ENCODE data around the gene TSPYL1. TPM values are rescaled to one million over a fixed set of nuclear protein-coding genes. Genes with fewer than 3 reads are reported as not detected.
"Not testable (repeated sequence)": the region's sequence is repeated elsewhere in the genome, so short reads cannot be mapped to it uniquely, and the experiment has no call there.

Gene TSPYL1
- total and polyA plus RNA-seq, 4 donors: 25.1 to 39.8 (median 30.2) TPM

- WGBS: 95% methylated on average over 10 of the region's 11 CpGs
- H3K4me3 ChIP-seq (ENCODE audit: low read depth in 1 of 3, low read length in 3 of 3); DNase-seq (ENCODE audit: low spot score); H3K4me1 ChIP-seq (ENCODE audit: control insufficient read depth in 4 of 4, insufficient read depth in 4 of 4, low read length in 3 of 4); H3K36me3 ChIP-seq (ENCODE audit: control insufficient read depth in 4 of 4, insufficient read depth in 3 of 4, low read depth in 1 of 4, low read length in 3 of 4); H3K9ac ChIP-seq (ENCODE audit: low read depth in 1 of 2, low read length in 2 of 2); H3K9me3 ChIP-seq (ENCODE audit: control insufficient read depth in 4 of 4, low read length in 3 of 4); H3K27ac ChIP-seq (ENCODE audit: low read depth in 1 of 2, low read length in 2 of 2); H3K27me3 ChIP-seq (ENCODE audit: control insufficient read depth in 4 of 4, insufficient read depth in 4 of 4, low read length in 3 of 4): not testable (repeated sequence)
Observed at GRCh38 chr6:116325634-116326132, 46.0 kb upstream of the TSPYL1 start.

- H3K4me1 ChIP-seq (ENCODE audit: control insufficient read depth in 4 of 4, insufficient read depth in 4 of 4, low read length in 3 of 4): peaks cover 0 to 3% (median 1%) of the 10 kb centered on the region in 4 donors
- no peak overlapping the region for H3K4me3 ChIP-seq (ENCODE audit: low read depth in 1 of 3, low read length in 3 of 3)
- no peaks in the 10 kb centered on the region for H3K36me3 ChIP-seq (ENCODE audit: control insufficient read depth in 4 of 4, insufficient read depth in 3 of 4, low read depth in 1 of 4, low read length in 3 of 4)
- H3K27me3 ChIP-seq (ENCODE audit: control insufficient read depth in 4 of 4, insufficient read depth in 4 of 4, low read length in 3 of 4): no peaks in the 10 kb centered on the region
- no peak overlapping the region for H3K9ac ChIP-seq (ENCODE audit: low read depth in 1 of 2, low read length in 2 of 2)
- H3K27ac ChIP-seq (ENCODE audit: low read depth in 1 of 2, low read length in 2 of 2): no peak overlapping the region
- no peak for TF ChIP-seq HNF4A (conservative IDR thresholded peaks at IDR 0.05)
- no peak for TF ChIP-seq SP1 (IDR thresholded peaks at IDR 0.05)
- TF ChIP-seq, protein P1, sequence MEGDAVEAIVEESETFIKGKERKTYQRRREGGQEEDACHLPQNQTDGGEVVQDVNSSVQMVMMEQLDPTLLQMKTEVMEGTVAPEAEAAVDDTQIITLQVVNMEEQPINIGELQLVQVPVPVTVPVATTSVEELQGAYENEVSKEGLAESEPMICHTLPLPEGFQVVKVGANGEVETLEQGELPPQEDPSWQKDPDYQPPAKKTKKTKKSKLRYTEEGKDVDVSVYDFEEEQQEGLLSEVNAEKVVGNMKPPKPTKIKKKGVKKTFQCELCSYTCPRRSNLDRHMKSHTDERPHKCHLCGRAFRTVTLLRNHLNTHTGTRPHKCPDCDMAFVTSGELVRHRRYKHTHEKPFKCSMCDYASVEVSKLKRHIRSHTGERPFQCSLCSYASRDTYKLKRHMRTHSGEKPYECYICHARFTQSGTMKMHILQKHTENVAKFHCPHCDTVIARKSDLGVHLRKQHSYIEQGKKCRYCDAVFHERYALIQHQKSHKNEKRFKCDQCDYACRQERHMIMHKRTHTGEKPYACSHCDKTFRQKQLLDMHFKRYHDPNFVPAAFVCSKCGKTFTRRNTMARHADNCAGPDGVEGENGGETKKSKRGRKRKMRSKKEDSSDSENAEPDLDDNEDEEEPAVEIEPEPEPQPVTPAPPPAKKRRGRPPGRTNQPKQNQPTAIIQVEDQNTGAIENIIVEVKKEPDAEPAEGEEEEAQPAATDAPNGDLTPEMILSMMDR (IDR thresholded peaks at IDR 0.05; ENCODE audit: low read depth, low read length, missing input control): no peak
- TF ChIP-seq, protein P2, sequence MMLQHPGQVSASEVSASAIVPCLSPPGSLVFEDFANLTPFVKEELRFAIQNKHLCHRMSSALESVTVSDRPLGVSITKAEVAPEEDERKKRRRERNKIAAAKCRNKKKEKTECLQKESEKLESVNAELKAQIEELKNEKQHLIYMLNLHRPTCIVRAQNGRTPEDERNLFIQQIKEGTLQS (IDR thresholded peaks at IDR 0.05): no peak
- no peak for TF ChIP-seq GABPA (IDR thresholded peaks at IDR 0.05 in 1 of 2, conservative IDR thresholded peaks at IDR 0.05 in 1 of 2)
- DNase-seq (ENCODE audit: low spot score): no peak
- no peaks in the 10 kb centered on the region for H3K9me3 ChIP-seq (ENCODE audit: control insufficient read depth in 4 of 4, low read length in 3 of 4)
- 96% methylated on average over 1 of the region's 1 CpG for WGBS
Observed at GRCh38 chr6:116323863-116324262, 44.1 kb upstream of the TSPYL1 start.

DNA sequence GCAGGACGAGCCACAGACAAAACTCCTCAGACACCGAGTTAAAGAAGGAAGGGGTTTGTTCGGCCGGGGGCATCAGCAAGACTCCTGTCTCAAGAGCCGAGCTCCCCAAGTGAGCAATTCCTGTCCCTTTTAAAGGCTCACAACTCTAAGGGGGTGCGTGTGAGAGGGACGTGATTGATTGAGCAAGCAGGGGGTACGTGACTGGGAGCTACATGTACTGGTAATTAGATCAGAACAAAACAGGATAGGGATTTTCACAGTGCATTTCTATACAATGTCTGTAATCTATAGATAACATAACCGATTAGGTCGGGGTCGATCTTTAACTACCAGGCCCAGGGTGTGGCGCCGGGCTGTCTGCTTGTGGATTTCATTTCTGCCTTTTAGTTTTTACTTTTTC is 42.2 kb upstream of the TSPYL1 start:
- not testable (repeated sequence) for H3K4me1 ChIP-seq (ENCODE audit: control insufficient read depth in 4 of 4, insufficient read depth in 4 of 4, low read length in 3 of 4); H3K36me3 ChIP-seq (ENCODE audit: control insufficient read depth in 4 of 4, insufficient read depth in 3 of 4, low read depth in 1 of 4, low read length in 3 of 4); H3K9me3 ChIP-seq (ENCODE audit: control insufficient read depth in 4 of 4, low read length in 3 of 4); H3K9ac ChIP-seq (ENCODE audit: low read depth in 1 of 2, low read length in 2 of 2); H3K27ac ChIP-seq (ENCODE audit: low read depth in 1 of 2, low read length in 2 of 2); H3K4me3 ChIP-seq (ENCODE audit: low read depth in 1 of 3, low read length in 3 of 3); DNase-seq (ENCODE audit: low spot score); H3K27me3 ChIP-seq (ENCODE audit: control insufficient read depth in 4 of 4, insufficient read depth in 4 of 4, low read length in 3 of 4)
- 93% methylated on average over 13 of the region's 13 CpGs for WGBS

DNA sequence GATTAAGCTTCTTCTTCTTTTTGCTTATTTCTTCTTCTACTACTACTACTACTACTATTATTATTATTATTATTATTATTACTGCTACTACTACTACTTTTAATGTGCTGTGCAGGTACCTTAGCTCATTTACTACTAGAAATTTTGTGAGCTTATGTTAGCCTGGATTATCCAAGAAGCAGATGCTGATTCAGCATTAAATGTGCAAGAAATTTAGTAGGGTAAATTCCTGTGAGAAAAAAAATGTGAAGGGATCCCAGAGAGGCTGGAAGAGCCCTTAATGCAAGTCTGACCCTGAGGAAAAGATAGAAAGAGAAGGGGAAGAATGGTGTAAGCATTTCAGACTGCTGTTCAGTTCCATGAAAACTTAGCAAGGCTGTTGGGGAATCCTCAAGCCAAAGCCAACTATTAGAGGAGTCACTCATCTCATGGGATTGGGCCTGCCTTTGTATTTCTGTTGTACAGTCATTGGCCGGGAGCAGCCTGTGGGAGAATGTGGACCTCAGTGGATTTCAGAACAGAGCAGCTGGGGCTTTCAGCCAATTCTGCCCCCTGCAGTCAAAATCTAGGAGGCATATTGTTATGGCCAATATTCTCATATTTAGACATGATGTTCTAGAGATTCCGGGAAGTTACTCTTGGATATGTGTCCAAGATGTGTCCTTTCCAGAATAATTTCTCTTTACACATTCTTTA is 37.2 kb upstream of the TSPYL1 start:
- Histone ChIP-seq H3K9me3 (ENCODE audit: control insufficient read depth in 4 of 4, low read length in 3 of 4) (no peaks in the 10 kb centered on the region), H3K27me3 (ENCODE audit: control insufficient read depth in 4 of 4, insufficient read depth in 4 of 4, low read length in 3 of 4) (no peaks in the 10 kb centered on the region), H3K9ac (ENCODE audit: low read depth in 1 of 2, low read length in 2 of 2) (no peak overlapping the region), H3K27ac (ENCODE audit: low read depth in 1 of 2, low read length in 2 of 2) (no peak overlapping the region), H3K4me1 (ENCODE audit: control insufficient read depth in 4 of 4, insufficient read depth in 4 of 4, low read length in 3 of 4) (peaks cover 0 to 3% (median 0%) of the 10 kb centered on the region in 4 donors), H3K4me3 (ENCODE audit: low read depth in 1 of 3, low read length in 3 of 3) (no peak overlapping the region), H3K36me3 (ENCODE audit: control insufficient read depth in 4 of 4, insufficient read depth in 3 of 4, low read depth in 1 of 4, low read length in 3 of 4) (no peaks in the 10 kb centered on the region)
- WGBS: 94% methylated on average over 2 of the region's 2 CpGs
- DNase-seq (ENCODE audit: low spot score): no peak
- TF ChIP-seq RXRA (IDR thresholded peaks at IDR 0.05): no peak
- TF ChIP-seq YY1 (IDR thresholded peaks at IDR 0.05): no peak
- peak in 1 of 2 donors; percentile 40 for TF ChIP-seq RAD21 (IDR thresholded peaks at IDR 0.05)
- TF ChIP-seq HNF4G (IDR thresholded peaks at IDR 0.05): no peak

Measured in liver (tissue), 9 donors.